Endodermal cell (in vitro differentiated cells): Measurements from ENCODE around the gene PRLH. TPM values are rescaled to one million over a fixed set of nuclear protein-coding genes. Genes with fewer than 3 reads are reported as not detected.

ENCODE experiments used
- DNase-seq: peaks from one replicate; pipeline ENCODE4 v3.0.0-alpha.2; 2017
- H3K27ac ChIP-seq: 2 replicates; pipeline ENCODE4 v1.5.1; 2013; ENCODE audit warnings: mild to moderate bottlenecking, low read depth, low read length, moderate library complexity
- H3K27me3 ChIP-seq: 2 replicates; pipeline ENCODE4 v1.6.1; 2013; ENCODE audit warnings: mild to moderate bottlenecking, low read length, moderate library complexity; ENCODE audit not compliant: insufficient read depth, control insufficient read depth, poor library complexity, severe bottlenecking
- H3K36me3 ChIP-seq: 2 replicates; pipeline ENCODE4 v1.7.0; 2013; ENCODE audit warnings: mild to moderate bottlenecking, low read length, moderate library complexity; ENCODE audit not compliant: control insufficient read depth, insufficient read depth
- H3K4me1 ChIP-seq: one replicate; pipeline ENCODE4 v1.7.0; 2013; ENCODE audit warnings: low read length; ENCODE audit not compliant: control insufficient read depth, insufficient read depth
- H3K4me3 ChIP-seq: 2 replicates; pipeline ENCODE4 v1.5.1; 2013; ENCODE audit warnings: mild to moderate bottlenecking, low read length, moderate library complexity
- H3K9ac ChIP-seq: 2 replicates; pipeline ENCODE4 v1.6.1; 2013; ENCODE audit warnings: mild to moderate bottlenecking, low read length, moderate library complexity; ENCODE audit not compliant: poor library complexity, severe bottlenecking; ENCODE audit errors: extremely low read depth
- H3K9me3 ChIP-seq: 2 replicates; pipeline ENCODE4 v1.6.1; 2013; ENCODE audit warnings: mild to moderate bottlenecking, low read length, moderate library complexity; ENCODE audit not compliant: control insufficient read depth
- H3K27ac Mint-ChIP-seq: 2 replicates; pipeline ENCODE4 v1.8.0; 2020; ENCODE audit warnings: mixed read lengths
- H3K27me3 Mint-ChIP-seq: 2 replicates; pipeline ENCODE4 v1.8.0; 2021; ENCODE audit warnings: mild to moderate bottlenecking, mixed read lengths; ENCODE audit not compliant: insufficient read depth
- H3K36me3 Mint-ChIP-seq: 2 replicates; pipeline ENCODE4 v1.8.0; 2020; ENCODE audit warnings: low read depth, mixed read lengths
- H3K4me1 Mint-ChIP-seq: 2 replicates; pipeline ENCODE4 v1.8.0; 2020; ENCODE audit warnings: mixed read lengths
- H3K4me3 Mint-ChIP-seq: 2 replicates; pipeline ENCODE4 v1.8.0; 2020; ENCODE audit warnings: mild to moderate bottlenecking, moderate library complexity, mixed read lengths
- H3K9me3 Mint-ChIP-seq: 2 replicates; pipeline ENCODE4 v1.8.0; 2020; ENCODE audit warnings: mild to moderate bottlenecking, mixed read lengths
- CTCF ChIP-seq: fragments of 200-600 bp; sonication (generic); conservative IDR thresholded peaks from 2 replicates; pipeline ENCODE4 v1.5.0; 2021; ENCODE audit warnings: antibody characterized with exemption, mild to moderate bottlenecking
- WGBS, 2 experiments: methylation state at CpG; one replicate each; pipeline versions ENCODE4 v1.1.5 to v1.1.7; 2013; ENCODE audit warnings: missing lambda C conversion rate in 2 of 2, mixed read lengths in 1 of 2; ENCODE audit not compliant: insufficient coverage in 1 of 2, insufficient read length in 1 of 2; 5-methylcytosine and 5-hydroxymethylcytosine counted together
- total RNA-seq, 2 donors: library from RNA; stranded (reverse); fragmentation: NEBNext Ultra II Directional in 1 of 2; extraction: Animal tissue kit (Norgen Biotek cat#: 25700) in 1 of 2; gene quantifications; 2 replicates in 1 of 2; 3 replicates in 1 of 2; pipeline ENCODE4 v1.2.1, GENCODE V29; 2021

PRLH gene
- total RNA-seq, 2 donors from 2014 or later: not detected

GRCh38 chr2:237552908-237553307, 13.5 kb upstream of the PRLH start:
- TF ChIP-seq CTCF: no peak
- 67 to 87% methylated on average over 3 to 6 of the region's 6 CpGs for WGBS, 2 experiments
- Histone ChIP-seq H3K4me3 (no peak overlapping the region), H3K9ac (no peak overlapping the region), H3K4me1 (peaks cover 4% of the 10 kb centered on the region), H3K27ac (no peak overlapping the region), H3K36me3 (no peaks in the 10 kb centered on the region), H3K27me3 (no peaks in the 10 kb centered on the region), H3K9me3 (peaks cover 13% of the 10 kb centered on the region)
- Mint-ChIP-seq H3K4me3 (no peak overlapping the region), H3K4me1 (peaks cover under 1% of the 10 kb centered on the region), H3K27me3 (no peaks in the 10 kb centered on the region), H3K27ac (no peak overlapping the region), H3K36me3 (peaks cover 5% of the 10 kb centered on the region), H3K9me3 (peaks cover 20% of the 10 kb centered on the region)
- no peak for DNase-seq

- TF ChIP-seq CTCF: no peak
- DNase-seq: no peak
- H3K27me3 ChIP-seq: no peaks in the 10 kb centered on the region
- H3K9ac ChIP-seq: no peak overlapping the region
- no peaks in the 10 kb centered on the region for H3K36me3 ChIP-seq
- H3K4me3 ChIP-seq: no peak overlapping the region
- peaks cover 20% of the 10 kb centered on the region for H3K9me3 Mint-ChIP-seq
- 86 to 87% methylated on average over 5 to 7 of the region's 7 CpGs for WGBS, 2 experiments
- no peak overlapping the region for H3K27ac ChIP-seq
- H3K27ac Mint-ChIP-seq: no peak overlapping the region
- H3K4me1 Mint-ChIP-seq: no peaks in the 10 kb centered on the region
- H3K4me3 Mint-ChIP-seq: no peak overlapping the region
- H3K4me1 ChIP-seq: no peaks in the 10 kb centered on the region
- no peaks in the 10 kb centered on the region for H3K27me3 Mint-ChIP-seq
- H3K36me3 Mint-ChIP-seq: peaks cover 5% of the 10 kb centered on the region
- peaks cover 13% of the 10 kb centered on the region for H3K9me3 ChIP-seq
Measured at GRCh38 chr2:237553948-237554347, 12.4 kb upstream of the PRLH start.

GRCh38 chr2:237555560-237555959, 10.8 kb upstream of the PRLH start:
- Histone ChIP-seq H3K4me3 (no peak overlapping the region), H3K36me3 (no peaks in the 10 kb centered on the region), H3K9me3 (peaks cover 13% of the 10 kb centered on the region), H3K27me3 (no peaks in the 10 kb centered on the region), H3K27ac (no peak overlapping the region), H3K4me1 (no peaks in the 10 kb centered on the region), H3K9ac (no peak overlapping the region)
- no peak overlapping the region for H3K27ac Mint-ChIP-seq
- peaks cover 5% of the 10 kb centered on the region for H3K36me3 Mint-ChIP-seq
- peaks cover 4% of the 10 kb centered on the region for H3K27me3 Mint-ChIP-seq
- 100% methylated on average over 1 of the region's 1 CpG for WGBS, 2 experiments
- H3K4me1 Mint-ChIP-seq: no peaks in the 10 kb centered on the region
- no peak overlapping the region for H3K4me3 Mint-ChIP-seq
- H3K9me3 Mint-ChIP-seq: peaks cover 20% of the 10 kb centered on the region
- no peak for TF ChIP-seq CTCF
- no peak for DNase-seq
